ENCODE results near the gene GCK. TPM values are rescaled to one million over a fixed set of nuclear protein-coding genes. Genes with fewer than 3 reads are reported as not detected.

Gene GCK
- total and polyA plus RNA-seq, 2 donors (not counting 1 experiment from before 2014, with no cell fraction given) = 0.22 to 0.24 TPM

GRCh38 chr7:44119829-44120380, 69.3 kb downstream of the GCK start:
- Histone ChIP-seq H4K20me1 (ENCODE audit: control insufficient read depth, insufficient read depth, low read length, poor library complexity, severe bottlenecking) (no peaks in the 10 kb centered on the region), H2AFZ (ENCODE audit: insufficient read depth, low read depth, low read length, poor library complexity, severe bottlenecking) (no peak overlapping the region), H3K4me2 (replicated peaks; ENCODE audit: low read depth, low read length, poor library complexity, severe bottlenecking) (no peak overlapping the region), H3K36me3 (replicated peaks in 1 of 2; ENCODE audit: control extremely low read depth in 1 of 2, control insufficient read depth in 1 of 2, extremely low read depth in 1 of 2, insufficient read depth in 2 of 2, low read length in 1 of 2) (peaks cover 0 to 35% of the 10 kb centered on the region in 2 experiments), H3K9me3 (ENCODE audit: control extremely low read depth in 1 of 3, control insufficient read depth in 2 of 3, insufficient read depth in 1 of 3, low read length in 2 of 3) (no peaks in the 10 kb centered on the region), H3K9ac (ENCODE audit: low read length) (no peak overlapping the region), H3K4me1 (ENCODE audit: control insufficient read depth in 2 of 2, insufficient read depth in 2 of 2, low read length in 2 of 2) (peaks cover 9 to 19% of the 10 kb centered on the region in 2 donors), H3K27me3 (replicated peaks in 1 of 4; ENCODE audit: control extremely low read depth in 1 of 4, control insufficient read depth in 3 of 4, insufficient read depth in 4 of 4, low read length in 3 of 4) (no peaks in the 10 kb centered on the region), H3K4me3 (ENCODE audit: control extremely low read depth in 1 of 5, extremely low read depth in 1 of 5, insufficient read depth in 1 of 5, low read depth in 2 of 5, low read length in 4 of 5) (no peak overlapping the region), H3K79me2 (ENCODE audit: control insufficient read depth, insufficient read depth, low read length) (peaks cover 41% of the 10 kb centered on the region), H3K27ac (ENCODE audit: low read length in 2 of 2) (no peak overlapping the region)
- Mint-ChIP-seq H3K27me3 (no peaks in the 10 kb centered on the region), H3K4me3 (no peak overlapping the region), H3K27ac (no peak overlapping the region), H3K4me1 (peaks cover 22% of the 10 kb centered on the region), H3K9me3 (ENCODE audit: insufficient read depth) (no peaks in the 10 kb centered on the region)
- no peak for TF ChIP-seq CTCF (IDR thresholded peaks at IDR 0.05)
- no peak for TF ChIP-seq EZH2 (IDR thresholded peaks at IDR 0.05; ENCODE audit: borderline replicate concordance, insufficient read depth, low read depth, low read length, poor library complexity, severe bottlenecking)
- WGBS (ENCODE audit: insufficient coverage) = 98% methylated on average over 8 of the region's 8 CpGs
- intact Hi-C loops (cut with micrococcal nuclease) = no loop called here
- CTCF ChIA-PET = no interaction called here
- POLR2A ChIA-PET = no interaction called here
- ATAC-seq (ENCODE audit: low read depth) (no peak), DNase-seq (no peak)

- WGBS (ENCODE audit: insufficient coverage) = 99% methylated on average over 9 of the region's 13 CpGs
- Histone ChIP-seq H3K9ac (ENCODE audit: low read length) (no peak overlapping the region), H3K4me1 (ENCODE audit: control insufficient read depth in 2 of 2, insufficient read depth in 2 of 2, low read length in 2 of 2) (peaks cover 6 to 12% of the 10 kb centered on the region in 2 donors), H3K27ac (ENCODE audit: low read length in 2 of 2) (no peak overlapping the region), H2AFZ (ENCODE audit: insufficient read depth, low read depth, low read length, poor library complexity, severe bottlenecking) (no peak overlapping the region), H3K9me3 (ENCODE audit: control extremely low read depth in 1 of 3, control insufficient read depth in 2 of 3, insufficient read depth in 1 of 3, low read length in 2 of 3) (no peaks in the 10 kb centered on the region), H3K36me3 (replicated peaks in 1 of 2; ENCODE audit: control extremely low read depth in 1 of 2, control insufficient read depth in 1 of 2, extremely low read depth in 1 of 2, insufficient read depth in 2 of 2, low read length in 1 of 2) (peaks cover 0 to 47% of the 10 kb centered on the region in 2 experiments), H4K20me1 (ENCODE audit: control insufficient read depth, insufficient read depth, low read length, poor library complexity, severe bottlenecking) (no peaks in the 10 kb centered on the region), H3K4me3 (ENCODE audit: control extremely low read depth in 1 of 5, extremely low read depth in 1 of 5, insufficient read depth in 1 of 5, low read depth in 2 of 5, low read length in 4 of 5) (no peak overlapping the region), H3K79me2 (ENCODE audit: control insufficient read depth, insufficient read depth, low read length) (peaks cover 41% of the 10 kb centered on the region), H3K4me2 (replicated peaks; ENCODE audit: low read depth, low read length, poor library complexity, severe bottlenecking) (no peak overlapping the region), H3K27me3 (replicated peaks in 1 of 4; ENCODE audit: control extremely low read depth in 1 of 4, control insufficient read depth in 3 of 4, insufficient read depth in 4 of 4, low read length in 3 of 4) (no peaks in the 10 kb centered on the region)
- DNase-seq = no peak
- intact Hi-C loops (cut with micrococcal nuclease) = no loop called here
- ChIA-PET CTCF (no interaction called here), POLR2A (interaction anchor here (0.7 kb wide), 1 partner anchor 19 kb away, joined by 3 read pairs; no protein-coding TSS in a partner anchor)
- Mint-ChIP-seq H3K27me3 (no peaks in the 10 kb centered on the region), H3K27ac (no peak overlapping the region), H3K4me1 (peaks cover 13% of the 10 kb centered on the region), H3K9me3 (ENCODE audit: insufficient read depth) (no peaks in the 10 kb centered on the region), H3K4me3 (no peak overlapping the region)
- TF ChIP-seq CTCF (IDR thresholded peaks at IDR 0.05) (no peak), EZH2 (IDR thresholded peaks at IDR 0.05; ENCODE audit: borderline replicate concordance, insufficient read depth, low read depth, low read length, poor library complexity, severe bottlenecking) (no peak)
- ATAC-seq (ENCODE audit: low read depth) = no peak
These were observed 71.3 kb downstream of the GCK start for GRCh38 chr7:44117801-44118429.
